GM12891 (cell line): ENCODE measurements around the gene NUFIP2. TPM values are rescaled to one million over a fixed set of nuclear protein-coding genes. Genes with fewer than 3 reads are reported as not detected.
"Not testable (repeated sequence)": the region's sequence is repeated elsewhere in the genome, so short reads cannot be mapped to it uniquely, and the experiment has no call there.

ENCODE experiments used
- DNase-seq: peaks from one replicate; pipeline ENCODE4 v3.0.0; 2011; ENCODE audit warnings: low spot score; ENCODE audit not compliant: insufficient read length
- FAIRE-seq: peaks from 2 replicates; lab custom pipeline; 2011; peaks lifted over from hg19 to GRCh38; lab: Jason Lieb, UNC
- PAX5 ChIP-seq: IDR thresholded peaks from 2 replicates; pipeline ENCODE4 v1.6.1; 2011; ENCODE audit warnings: low read length, moderate library complexity, mild to moderate bottlenecking; ENCODE audit not compliant: insufficient read depth, severe bottlenecking
- POLR2A ChIP-seq: IDR thresholded peaks from 2 replicates; pipeline ENCODE4 v1.6.1; 2011; ENCODE audit warnings: low read depth, low read length, control low read depth
- POLR2AphosphoS5 ChIP-seq: IDR thresholded peaks from 2 replicates; pipeline ENCODE4 v1.6.1; 2011; ENCODE audit warnings: low read depth, low read length, control low read depth
- POU2F2 ChIP-seq: IDR thresholded peaks from 2 replicates; pipeline ENCODE4 v1.6.1; 2011; ENCODE audit warnings: low read depth, mild to moderate bottlenecking, control low read depth, low read length, moderate library complexity
- SPI1 ChIP-seq: IDR thresholded peaks from 2 replicates; pipeline ENCODE4 v1.6.1; 2011; ENCODE audit warnings: low read depth, low read length, control low read depth
- TAF1 ChIP-seq: IDR thresholded peaks from 2 replicates; pipeline ENCODE4 v1.6.1; 2011; ENCODE audit warnings: low read depth, low read length, control low read depth
- polyA plus RNA-seq: library from polyadenylated mRNA; unstranded; fragments of >200 nt; gene quantifications from one replicate; pipeline ENCODE4 v1.2.1, GENCODE V29; 2012; ENCODE audit warnings: low read depth, missing spikeins, inconsistent platforms; ENCODE audit not compliant: missing spikeins

The NUFIP2 gene, protein sequence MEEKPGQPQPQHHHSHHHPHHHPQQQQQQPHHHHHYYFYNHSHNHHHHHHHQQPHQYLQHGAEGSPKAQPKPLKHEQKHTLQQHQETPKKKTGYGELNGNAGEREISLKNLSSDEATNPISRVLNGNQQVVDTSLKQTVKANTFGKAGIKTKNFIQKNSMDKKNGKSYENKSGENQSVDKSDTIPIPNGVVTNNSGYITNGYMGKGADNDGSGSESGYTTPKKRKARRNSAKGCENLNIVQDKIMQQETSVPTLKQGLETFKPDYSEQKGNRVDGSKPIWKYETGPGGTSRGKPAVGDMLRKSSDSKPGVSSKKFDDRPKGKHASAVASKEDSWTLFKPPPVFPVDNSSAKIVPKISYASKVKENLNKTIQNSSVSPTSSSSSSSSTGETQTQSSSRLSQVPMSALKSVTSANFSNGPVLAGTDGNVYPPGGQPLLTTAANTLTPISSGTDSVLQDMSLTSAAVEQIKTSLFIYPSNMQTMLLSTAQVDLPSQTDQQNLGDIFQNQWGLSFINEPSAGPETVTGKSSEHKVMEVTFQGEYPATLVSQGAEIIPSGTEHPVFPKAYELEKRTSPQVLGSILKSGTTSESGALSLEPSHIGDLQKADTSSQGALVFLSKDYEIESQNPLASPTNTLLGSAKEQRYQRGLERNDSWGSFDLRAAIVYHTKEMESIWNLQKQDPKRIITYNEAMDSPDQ
- 12.3 TPM for polyA plus RNA-seq

DNA sequence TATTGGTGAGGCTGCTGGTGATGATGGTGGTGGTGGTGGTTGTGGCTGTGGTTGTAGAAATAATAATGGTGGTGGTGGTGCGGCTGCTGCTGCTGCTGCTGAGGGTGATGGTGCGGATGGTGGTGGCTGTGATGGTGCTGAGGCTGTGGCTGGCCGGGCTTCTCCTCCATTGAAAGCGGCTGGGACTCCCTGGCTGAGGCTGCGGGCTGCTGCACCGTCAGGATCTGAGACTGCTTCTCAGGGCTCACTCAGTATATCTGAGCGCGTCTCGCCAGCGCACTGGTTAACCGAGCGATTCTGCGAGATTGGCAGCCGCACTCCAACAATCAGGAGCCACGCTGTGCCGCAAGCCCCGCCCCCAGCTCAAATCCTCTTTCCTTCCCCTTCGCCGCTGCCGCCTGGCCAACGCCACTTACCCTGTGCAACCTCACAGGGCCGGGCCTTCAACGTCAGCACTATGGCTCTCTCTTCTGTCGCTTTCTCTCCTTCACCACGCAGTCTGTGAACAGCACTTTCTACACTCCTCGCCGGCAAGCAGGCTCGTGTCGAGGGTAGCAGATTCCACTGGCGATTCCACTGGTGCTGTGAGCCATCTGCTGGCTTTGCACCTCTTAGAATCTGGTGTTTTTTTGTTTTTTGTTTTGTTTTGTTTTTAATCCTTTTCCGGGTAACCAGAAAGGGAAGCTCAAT is at the start of gene NUFIP2:
TSS of gene NUFIP2 (minus strand) at position 259 of the 690 bp plus-strand sequence. CDS start at position 170, 89 bp downstream.
- FAIRE-seq, result peak; percentile 98
- TF ChIP-seq SPI1 (no peak), POLR2A (peak; percentile 97), POLR2AphosphoS5 (peak; percentile 98), TAF1 (peak; percentile 98), POU2F2 (peak; percentile 65)
- DNase-seq, result peak; percentile 85

DNA sequence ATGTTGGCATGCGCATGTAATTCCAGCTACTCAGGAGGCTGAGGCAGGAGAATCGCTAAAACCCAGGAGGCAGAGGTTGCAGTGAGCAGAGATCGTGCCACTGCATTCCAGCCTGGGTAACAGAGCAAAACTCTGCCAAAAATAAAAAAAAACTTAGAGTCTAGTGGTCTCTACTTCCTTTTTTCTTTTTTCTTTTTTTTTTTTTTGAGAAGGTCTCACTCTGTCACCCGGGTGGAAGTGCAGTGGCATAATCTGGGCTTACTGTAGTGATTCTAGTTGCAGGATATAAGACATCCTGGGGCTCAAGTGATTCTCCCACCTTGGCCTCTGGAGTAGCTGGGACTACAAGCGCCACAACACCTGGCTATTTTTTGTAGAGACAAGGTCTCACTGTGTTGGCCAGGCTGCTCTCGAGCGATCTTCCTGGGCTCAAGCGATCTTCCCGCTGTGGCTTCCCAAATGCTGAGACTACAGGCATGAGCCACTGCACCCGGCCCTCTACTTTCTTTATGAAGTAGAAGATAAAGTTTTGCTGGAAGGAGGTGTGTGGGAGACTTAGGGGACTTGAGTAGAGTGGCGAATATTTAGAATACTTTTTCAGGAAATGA is 48.3 kb upstream of the NUFIP2 start:
- FAIRE-seq (no peak), DNase-seq (no peak)
- TF ChIP-seq PAX5 (no peak), TAF1 (no peak), POLR2AphosphoS5 (no peak), POU2F2 (no peak), SPI1 (no peak), POLR2A (no peak)

DNA sequence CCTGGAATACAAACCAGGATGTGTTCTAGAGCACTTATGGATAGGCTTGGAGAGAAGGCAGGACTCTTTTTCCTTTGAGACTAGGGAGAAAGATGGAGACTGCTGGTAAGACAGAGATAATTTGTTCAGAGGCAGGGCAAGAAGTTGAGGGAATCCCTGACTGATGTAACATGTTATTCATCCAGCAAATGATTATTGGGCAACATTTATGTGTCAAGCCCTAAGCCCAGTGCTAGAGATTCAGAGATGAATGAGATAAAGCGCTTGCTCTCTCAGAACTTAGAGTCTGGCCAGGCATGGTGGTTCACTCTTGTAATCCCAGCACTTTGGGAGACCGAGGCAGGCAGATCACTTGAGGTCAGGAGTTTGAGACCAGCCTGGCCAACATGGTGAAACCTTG is 47.8 kb upstream of the NUFIP2 start:
- DNase-seq, result no peak
- TF ChIP-seq POLR2AphosphoS5, result no peak
- TF ChIP-seq TAF1, result no peak
- no peak for TF ChIP-seq POU2F2
- TF ChIP-seq PAX5, result no peak
- no peak for TF ChIP-seq SPI1
- no peak for TF ChIP-seq POLR2A
- FAIRE-seq, result no peak

DNA sequence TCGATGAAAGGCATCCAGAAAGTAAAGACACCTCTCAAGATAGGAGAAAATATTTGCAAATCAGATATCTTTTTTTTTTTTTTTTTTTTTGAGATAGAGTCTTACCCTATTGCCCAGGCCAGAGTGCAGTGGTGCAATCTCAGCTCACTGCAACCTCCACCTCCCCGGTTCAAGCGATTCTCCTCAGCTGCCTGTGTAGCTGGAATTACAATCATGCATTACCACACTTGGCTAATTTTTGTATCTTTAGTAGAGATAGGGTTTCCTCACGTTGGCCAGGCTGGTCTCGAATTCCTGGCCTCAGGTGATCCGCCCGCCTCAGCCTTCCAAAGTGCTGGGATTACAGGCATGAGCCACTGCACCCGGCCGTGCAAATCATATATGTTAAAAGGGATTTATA is 45.1 kb upstream of the NUFIP2 start:
- not testable (repeated sequence) for DNase-seq, FAIRE-seq

DNA sequence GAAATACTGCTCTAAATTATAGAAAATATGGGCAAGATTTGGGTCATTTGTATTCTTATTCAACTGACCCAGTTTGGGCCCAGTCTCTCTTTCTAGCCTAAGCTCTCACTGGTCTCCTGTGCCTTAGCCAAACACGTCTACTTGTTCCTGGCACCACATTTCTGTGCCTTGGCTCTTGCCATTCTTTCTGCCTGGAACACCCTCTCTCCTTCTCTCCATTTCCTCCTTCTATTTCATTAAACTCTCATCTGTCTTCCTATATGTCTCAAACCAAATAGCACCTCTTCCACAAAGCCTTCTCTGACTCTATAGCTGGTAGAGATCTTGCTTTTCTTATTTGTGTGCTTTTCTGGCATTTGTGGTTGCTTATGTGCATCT is 37.7 kb upstream of the NUFIP2 start:
- no peak for TF ChIP-seq PAX5
- no peak for TF ChIP-seq POLR2AphosphoS5
- no peak for TF ChIP-seq TAF1
- no peak for TF ChIP-seq POU2F2
- no peak for TF ChIP-seq SPI1
- TF ChIP-seq POLR2A, result no peak
- DNase-seq (no peak), FAIRE-seq (no peak)

DNA sequence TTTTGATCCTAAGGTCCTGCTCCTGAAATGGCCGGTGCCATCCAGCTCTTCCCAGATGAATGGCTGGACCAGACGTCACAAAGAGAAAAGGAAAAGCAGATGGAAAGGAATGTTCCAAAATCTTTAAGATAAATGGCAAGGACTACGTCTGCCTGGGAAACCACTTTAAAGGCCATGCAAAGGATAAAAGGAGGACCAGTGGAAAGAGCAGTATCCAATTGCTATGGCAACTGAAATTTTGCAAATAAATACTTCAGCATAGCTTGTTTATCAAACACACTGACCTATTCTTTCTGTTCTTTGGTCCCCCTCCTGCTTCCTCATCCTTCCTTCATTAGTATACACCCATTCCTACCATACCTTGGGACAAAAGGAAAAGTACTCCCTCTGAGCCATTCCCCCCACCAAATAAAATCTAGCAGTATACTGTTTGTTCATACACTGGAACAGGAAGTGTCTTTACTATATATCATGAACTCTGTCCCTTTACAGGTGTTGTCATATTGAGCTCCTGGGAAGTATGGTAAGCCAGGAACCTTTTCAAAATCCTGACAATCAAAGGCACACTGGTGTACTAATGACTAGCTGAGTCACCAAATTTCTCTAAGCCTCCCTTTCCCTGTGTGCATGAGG is 37.2 kb upstream of the NUFIP2 start:
- no peak for DNase-seq
- TF ChIP-seq PAX5 (no peak), TAF1 (no peak), POU2F2 (no peak), POLR2AphosphoS5 (no peak), SPI1 (no peak), POLR2A (no peak)
- no peak for FAIRE-seq

DNA sequence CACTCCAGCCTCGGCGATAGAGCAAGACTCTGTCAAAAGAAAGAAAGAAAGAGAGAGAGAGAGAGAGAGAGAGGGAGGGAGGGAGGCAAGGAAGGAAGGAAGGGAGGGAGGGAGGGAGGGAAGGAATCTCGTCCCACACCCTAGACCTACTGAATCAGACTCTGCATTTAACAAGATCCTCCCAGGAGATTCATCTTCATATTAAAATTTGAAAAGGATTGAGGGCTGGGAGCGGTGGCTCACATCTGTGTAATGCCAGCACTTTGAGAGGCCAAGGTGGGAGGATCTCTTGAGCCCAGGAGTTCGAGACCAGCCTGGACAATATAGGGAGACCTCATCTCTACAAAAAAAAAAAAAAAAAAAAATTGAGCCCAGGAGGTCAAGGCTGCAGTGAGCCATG is 33.5 kb upstream of the NUFIP2 start:
- DNase-seq, result no peak
- TF ChIP-seq SPI1 (no peak), POU2F2 (no peak), POLR2A (no peak), POLR2AphosphoS5 (no peak), PAX5 (no peak), TAF1 (no peak)
- no peak for FAIRE-seq

DNA sequence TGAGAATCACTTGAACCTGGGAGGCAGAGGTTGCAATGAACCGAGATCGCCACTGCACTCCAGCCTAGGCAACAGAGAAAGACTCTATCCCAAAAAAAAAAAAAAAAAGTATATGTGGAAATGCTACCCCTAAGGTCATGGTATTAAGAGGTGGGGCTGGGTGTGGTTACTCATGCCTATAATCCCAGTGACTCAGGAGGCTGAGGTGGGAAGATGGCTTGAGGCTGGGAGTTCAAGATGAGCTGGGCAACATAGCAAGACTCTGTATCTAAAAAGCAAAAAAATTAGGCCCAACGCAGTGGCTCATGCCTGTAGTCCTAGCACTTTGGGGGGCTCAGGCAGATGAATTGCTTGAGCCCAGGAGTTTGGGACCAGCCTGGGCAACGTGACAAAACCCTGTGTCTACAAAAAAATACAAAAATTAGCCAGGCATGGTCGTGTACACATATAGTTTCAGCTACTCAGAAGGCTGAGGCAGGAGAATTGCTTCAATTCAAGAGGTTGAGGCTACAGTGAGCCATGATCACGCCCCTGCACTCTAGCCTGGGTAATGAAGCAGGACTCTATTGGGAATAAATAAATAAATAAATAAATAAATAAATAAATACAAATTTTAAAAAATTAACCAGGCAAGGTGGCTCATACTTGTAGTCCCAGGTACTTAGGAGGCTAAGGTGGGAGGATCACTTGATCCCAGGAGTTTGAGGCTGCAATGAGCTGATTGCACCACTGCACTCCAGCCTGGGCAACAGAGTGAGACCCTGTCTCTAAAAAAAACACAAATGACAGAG is 32.3 kb upstream of the NUFIP2 start:
- no peak for TF ChIP-seq POLR2A
- TF ChIP-seq POLR2AphosphoS5, result no peak
- TF ChIP-seq PAX5, result no peak
- no peak for TF ChIP-seq SPI1
- TF ChIP-seq POU2F2, result no peak
- no peak for TF ChIP-seq TAF1
- no peak for FAIRE-seq

DNA sequence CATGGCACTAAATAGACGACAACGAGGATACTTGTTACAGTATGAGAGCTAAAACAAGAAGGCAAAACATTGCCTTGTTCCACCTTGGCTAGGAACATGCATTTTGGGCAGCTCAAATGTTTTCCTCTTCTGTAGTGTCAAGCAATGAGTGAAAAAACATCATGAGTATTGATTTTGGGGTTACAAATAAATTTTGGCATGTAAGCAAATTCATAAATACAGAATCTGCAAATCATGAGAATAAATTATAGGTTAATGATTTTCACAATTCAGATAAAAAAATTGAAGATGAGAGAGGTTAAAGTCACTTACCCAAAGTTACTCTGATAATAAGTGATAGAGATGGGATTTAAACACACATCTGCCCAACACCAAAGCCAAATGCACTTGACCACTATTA is 28.4 kb upstream of the NUFIP2 start:
- FAIRE-seq (no peak), DNase-seq (no peak)
- TF ChIP-seq SPI1, result no peak
- no peak for TF ChIP-seq POLR2A
- TF ChIP-seq POLR2AphosphoS5, result no peak

More for the DNA sequence above, 32.3 kb upstream of the NUFIP2 start:
- no peak for DNase-seq
